ENCODE data around the gene DOK6. TPM values are rescaled to one million over a fixed set of nuclear protein-coding genes. Genes with fewer than 3 reads are reported as not detected.

The DOK6 gene
- total RNA-seq, 6 donors from 2014 or later = 0.89 to 6.1 (median 1.9) TPM

GRCh38 chr18:69556228-69556627, 155.5 kb downstream of the DOK6 start:
- no peaks in the 10 kb centered on the region for H3K27me3 ChIP-seq
- ATAC-seq (ENCODE audit: low FRiP score in 2 of 2) (no peak), DNase-seq (no peak)
- no peak overlapping the region for H3K27ac ChIP-seq
- WGBS, 2 donors = 52 to 53% methylated on average over 3 of the region's 3 CpGs
- no peak overlapping the region for H3K4me3 ChIP-seq
- no peaks in the 10 kb centered on the region for H3K4me1 ChIP-seq
- no peak for TF ChIP-seq EP300 (IDR thresholded peaks at IDR 0.05)
- TF ChIP-seq POLR2A (IDR thresholded peaks at IDR 0.05) = no peak
- no peak for TF ChIP-seq POLR2AphosphoS5 (IDR thresholded peaks at IDR 0.05)
- TF ChIP-seq, protein P1, sequence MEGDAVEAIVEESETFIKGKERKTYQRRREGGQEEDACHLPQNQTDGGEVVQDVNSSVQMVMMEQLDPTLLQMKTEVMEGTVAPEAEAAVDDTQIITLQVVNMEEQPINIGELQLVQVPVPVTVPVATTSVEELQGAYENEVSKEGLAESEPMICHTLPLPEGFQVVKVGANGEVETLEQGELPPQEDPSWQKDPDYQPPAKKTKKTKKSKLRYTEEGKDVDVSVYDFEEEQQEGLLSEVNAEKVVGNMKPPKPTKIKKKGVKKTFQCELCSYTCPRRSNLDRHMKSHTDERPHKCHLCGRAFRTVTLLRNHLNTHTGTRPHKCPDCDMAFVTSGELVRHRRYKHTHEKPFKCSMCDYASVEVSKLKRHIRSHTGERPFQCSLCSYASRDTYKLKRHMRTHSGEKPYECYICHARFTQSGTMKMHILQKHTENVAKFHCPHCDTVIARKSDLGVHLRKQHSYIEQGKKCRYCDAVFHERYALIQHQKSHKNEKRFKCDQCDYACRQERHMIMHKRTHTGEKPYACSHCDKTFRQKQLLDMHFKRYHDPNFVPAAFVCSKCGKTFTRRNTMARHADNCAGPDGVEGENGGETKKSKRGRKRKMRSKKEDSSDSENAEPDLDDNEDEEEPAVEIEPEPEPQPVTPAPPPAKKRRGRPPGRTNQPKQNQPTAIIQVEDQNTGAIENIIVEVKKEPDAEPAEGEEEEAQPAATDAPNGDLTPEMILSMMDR (IDR thresholded peaks at IDR 0.05) = no peak
- H3K9me3 ChIP-seq = no peaks in the 10 kb centered on the region
- no peaks in the 10 kb centered on the region for H3K36me3 ChIP-seq

DNA sequence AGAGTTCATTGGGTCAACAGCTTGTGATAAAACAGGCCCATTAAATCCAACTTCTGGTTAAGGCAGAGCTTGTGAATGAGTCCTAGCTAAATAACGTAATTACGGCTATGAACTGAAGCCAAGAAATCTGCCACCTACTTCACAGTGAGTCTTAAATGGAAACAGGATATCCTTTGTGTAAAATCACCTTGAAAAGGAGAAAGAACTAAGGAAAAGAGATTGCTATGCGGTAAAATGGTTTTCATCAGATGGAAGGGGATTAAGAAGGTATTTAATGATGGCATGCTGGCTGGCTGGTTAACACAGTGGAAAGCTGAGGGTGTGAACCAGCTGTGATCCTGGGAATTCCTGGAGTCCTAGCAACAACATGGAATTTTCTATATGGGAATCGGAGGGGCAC, 156.6 kb downstream of the DOK6 start:
- Histone ChIP-seq H3K27ac (no peak overlapping the region), H3K27me3 (no peaks in the 10 kb centered on the region), H3K4me1 (no peaks in the 10 kb centered on the region), H3K4me3 (no peak overlapping the region), H3K36me3 (no peaks in the 10 kb centered on the region), H3K9me3 (no peaks in the 10 kb centered on the region)
- ATAC-seq (ENCODE audit: low FRiP score in 2 of 2) (no peak), DNase-seq (no peak)
- TF ChIP-seq, protein P1 (IDR thresholded peaks at IDR 0.05) = no peak
- TF ChIP-seq POLR2AphosphoS5 (IDR thresholded peaks at IDR 0.05) = no peak
- no peak for TF ChIP-seq POLR2A (IDR thresholded peaks at IDR 0.05)
- TF ChIP-seq EP300 (IDR thresholded peaks at IDR 0.05) = no peak
- 48 to 65% methylated on average over 4 of the region's 4 CpGs for WGBS, 2 donors

- Histone ChIP-seq H3K36me3 (no peaks in the 10 kb centered on the region), H3K4me1 (no peaks in the 10 kb centered on the region), H3K27me3 (no peaks in the 10 kb centered on the region), H3K9me3 (no peaks in the 10 kb centered on the region), H3K4me3 (no peak overlapping the region), H3K27ac (no peak overlapping the region)
- DNase-seq = no peak
- no peak for TF ChIP-seq POLR2AphosphoS5 (IDR thresholded peaks at IDR 0.05)
- TF ChIP-seq EP300 (IDR thresholded peaks at IDR 0.05) = no peak
- 65 to 69% methylated on average over 2 of the region's 2 CpGs for WGBS, 2 donors
- no peak for ATAC-seq (ENCODE audit: low FRiP score in 2 of 2)
Observed at GRCh38 chr18:69558052-69558451, 157.4 kb downstream of the DOK6 start.

DNA sequence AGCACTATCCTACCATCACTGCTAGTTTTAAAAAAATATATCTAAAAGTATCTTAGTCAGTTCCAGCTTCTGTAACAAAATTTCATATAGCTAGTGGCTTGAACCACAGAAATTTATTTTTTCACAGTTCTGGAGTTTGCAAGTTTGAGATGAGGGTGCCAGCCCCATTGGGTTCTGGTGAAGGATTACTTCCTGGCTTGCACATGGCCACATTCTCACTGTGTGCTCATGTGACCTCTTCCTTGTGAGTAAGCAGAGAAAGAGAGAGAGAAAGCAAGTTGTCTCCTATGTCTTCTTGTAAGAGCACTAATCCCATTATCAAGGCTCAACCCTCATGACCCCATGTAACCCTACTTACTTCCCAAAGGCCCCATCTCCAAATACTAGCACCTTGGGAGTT, 158.9 kb downstream of the DOK6 start:
- Histone ChIP-seq H3K9me3 (no peaks in the 10 kb centered on the region), H3K36me3 (no peaks in the 10 kb centered on the region), H3K27ac (no peak overlapping the region), H3K27me3 (no peaks in the 10 kb centered on the region), H3K4me3 (no peak overlapping the region), H3K4me1 (no peaks in the 10 kb centered on the region)
- TF ChIP-seq EP300 (IDR thresholded peaks at IDR 0.05) = no peak
- TF ChIP-seq POLR2A (IDR thresholded peaks at IDR 0.05) = no peak
- ATAC-seq (ENCODE audit: low FRiP score in 2 of 2) (no peak), DNase-seq (no peak)

DNA sequence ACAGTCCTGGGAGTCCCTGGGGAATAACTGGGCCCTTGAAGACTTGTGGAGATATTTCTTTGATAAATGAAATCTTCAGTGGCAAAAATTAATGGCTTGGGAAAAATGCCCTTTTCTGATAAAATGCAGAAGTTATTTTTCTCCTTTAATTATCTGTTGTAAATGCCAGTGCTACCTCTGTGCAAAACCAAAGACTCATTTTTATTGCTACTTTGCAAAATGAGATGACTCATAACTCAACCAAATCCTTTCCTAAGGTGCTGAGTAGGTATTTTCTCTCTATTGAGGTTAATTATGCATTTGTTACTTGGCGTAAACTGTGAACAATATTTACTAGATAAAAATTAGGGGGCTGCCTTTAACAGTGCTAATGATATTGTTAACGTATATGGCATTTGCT, 163.9 kb downstream of the DOK6 start:
- peaks cover 0 to 4% (median 0%) of the 10 kb centered on the region in 4 donors for H3K9me3 ChIP-seq
- ATAC-seq (ENCODE audit: low FRiP score in 2 of 2) = no peak
- DNase-seq = no peak
- no peaks in the 10 kb centered on the region for H3K4me1 ChIP-seq
- H3K27ac ChIP-seq = no peak overlapping the region
- WGBS, 2 donors = 94 to 97% methylated on average over 2 of the region's 2 CpGs
- no peaks in the 10 kb centered on the region for H3K36me3 ChIP-seq
- TF ChIP-seq, protein P1 (IDR thresholded peaks at IDR 0.05) = no peak
- no peak for TF ChIP-seq POLR2AphosphoS5 (IDR thresholded peaks at IDR 0.05)
- TF ChIP-seq EP300 (IDR thresholded peaks at IDR 0.05) = no peak
- TF ChIP-seq POLR2A (IDR thresholded peaks at IDR 0.05) = no peak
- H3K27me3 ChIP-seq = no peaks in the 10 kb centered on the region
- no peak overlapping the region for H3K4me3 ChIP-seq

GRCh38 chr18:69567813-69568488, 167.3 kb downstream of the DOK6 start:
- Histone ChIP-seq H3K4me1 (no peaks in the 10 kb centered on the region), H3K36me3 (no peaks in the 10 kb centered on the region), H3K27me3 (no peaks in the 10 kb centered on the region), H3K4me3 (no peak overlapping the region), H3K9me3 (peaks cover 0 to 4% (median 0%) of the 10 kb centered on the region in 4 donors), H3K27ac (no peak overlapping the region)
- ATAC-seq (ENCODE audit: low FRiP score in 2 of 2) (peak in 1 of 2 donors; percentile 8), DNase-seq (peak in 1 of 2 donors; percentile 20)
- TF ChIP-seq, protein P1 (IDR thresholded peaks at IDR 0.05) = no peak
- TF ChIP-seq EP300 (IDR thresholded peaks at IDR 0.05) = no peak
- TF ChIP-seq POLR2AphosphoS5 (IDR thresholded peaks at IDR 0.05) = no peak
- no peak for TF ChIP-seq POLR2A (IDR thresholded peaks at IDR 0.05)
- WGBS, 2 donors = 64 to 77% methylated on average over 10 of the region's 10 CpGs
